GM10266 (cell line): ENCODE measurements around the gene MINDY4.

Experiments
- DNase-seq: peaks from one replicate; pipeline ENCODE4 v3.0.0; 2012; ENCODE audit errors: extremely low spot score
- TF ChIP-seq, protein P1 (sequence below): IDR thresholded peaks from 2 replicates; pipeline ENCODE4 v1.5.1; 2012; ENCODE audit warnings: mild to moderate bottlenecking, low read depth; ENCODE audit not compliant: control insufficient read depth, insufficient read depth; ENCODE audit errors: missing control alignments

MINDY4 gene

DNA sequence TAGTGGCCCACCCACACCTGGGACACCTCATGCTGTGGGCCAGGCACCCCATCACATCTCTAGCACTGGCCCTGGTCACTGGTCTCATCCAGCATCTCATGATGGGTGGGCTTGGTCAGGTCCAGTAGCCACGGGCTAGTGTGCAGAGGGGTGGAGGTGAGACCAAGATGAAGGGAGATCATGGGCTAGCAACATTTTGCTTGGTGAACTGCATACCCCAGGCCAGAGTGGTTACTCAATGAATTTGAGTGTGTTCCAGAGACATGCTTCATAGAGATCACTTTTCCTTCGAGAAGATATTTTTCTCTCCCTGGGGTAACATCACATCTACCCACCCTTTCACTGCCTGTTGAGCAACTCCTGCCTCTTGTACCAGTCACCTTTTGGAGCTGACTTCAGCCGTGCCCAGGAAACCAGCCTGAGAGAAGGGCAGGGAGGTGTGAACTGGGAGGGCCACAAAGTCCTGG is 44.2 kb downstream of the MINDY4 start:
- TF ChIP-seq, protein P1, sequence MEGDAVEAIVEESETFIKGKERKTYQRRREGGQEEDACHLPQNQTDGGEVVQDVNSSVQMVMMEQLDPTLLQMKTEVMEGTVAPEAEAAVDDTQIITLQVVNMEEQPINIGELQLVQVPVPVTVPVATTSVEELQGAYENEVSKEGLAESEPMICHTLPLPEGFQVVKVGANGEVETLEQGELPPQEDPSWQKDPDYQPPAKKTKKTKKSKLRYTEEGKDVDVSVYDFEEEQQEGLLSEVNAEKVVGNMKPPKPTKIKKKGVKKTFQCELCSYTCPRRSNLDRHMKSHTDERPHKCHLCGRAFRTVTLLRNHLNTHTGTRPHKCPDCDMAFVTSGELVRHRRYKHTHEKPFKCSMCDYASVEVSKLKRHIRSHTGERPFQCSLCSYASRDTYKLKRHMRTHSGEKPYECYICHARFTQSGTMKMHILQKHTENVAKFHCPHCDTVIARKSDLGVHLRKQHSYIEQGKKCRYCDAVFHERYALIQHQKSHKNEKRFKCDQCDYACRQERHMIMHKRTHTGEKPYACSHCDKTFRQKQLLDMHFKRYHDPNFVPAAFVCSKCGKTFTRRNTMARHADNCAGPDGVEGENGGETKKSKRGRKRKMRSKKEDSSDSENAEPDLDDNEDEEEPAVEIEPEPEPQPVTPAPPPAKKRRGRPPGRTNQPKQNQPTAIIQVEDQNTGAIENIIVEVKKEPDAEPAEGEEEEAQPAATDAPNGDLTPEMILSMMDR = no peak
- no peak for DNase-seq

DNA sequence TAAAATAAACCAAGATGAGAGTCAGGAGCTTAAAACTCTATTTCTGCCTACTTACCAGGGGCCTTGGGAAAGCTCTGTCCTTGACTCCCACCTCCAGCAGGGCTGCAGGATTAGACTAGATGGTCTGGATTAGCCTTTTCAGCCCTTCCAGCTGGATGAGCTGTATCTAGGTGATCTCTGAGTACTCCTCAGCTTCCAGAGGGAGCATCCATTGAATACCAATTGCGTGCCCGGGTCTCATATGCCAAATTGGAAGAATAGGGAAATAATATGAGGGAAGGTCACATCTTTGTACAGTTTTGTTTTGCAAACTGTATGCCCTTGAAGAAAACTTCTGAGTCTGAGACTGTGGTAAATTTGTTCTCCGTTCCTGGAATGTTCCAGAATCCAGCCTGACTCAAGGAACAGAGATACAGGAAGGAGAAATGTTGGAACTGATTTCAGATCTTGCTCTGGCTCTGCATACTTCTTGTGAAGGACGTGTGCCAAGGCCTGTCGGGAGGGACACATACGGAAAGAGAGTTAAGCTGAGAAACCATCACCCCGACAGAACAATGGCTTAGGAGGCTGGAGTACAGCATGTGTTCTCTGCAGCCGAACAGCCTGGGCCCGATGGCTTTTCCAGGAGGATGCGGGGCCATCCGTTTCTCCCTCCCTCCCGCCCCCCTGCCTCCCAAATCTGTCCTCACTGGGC is 44.9 kb downstream of the MINDY4 start:
- no peak for DNase-seq
- TF ChIP-seq, protein P1 = no peak

DNA sequence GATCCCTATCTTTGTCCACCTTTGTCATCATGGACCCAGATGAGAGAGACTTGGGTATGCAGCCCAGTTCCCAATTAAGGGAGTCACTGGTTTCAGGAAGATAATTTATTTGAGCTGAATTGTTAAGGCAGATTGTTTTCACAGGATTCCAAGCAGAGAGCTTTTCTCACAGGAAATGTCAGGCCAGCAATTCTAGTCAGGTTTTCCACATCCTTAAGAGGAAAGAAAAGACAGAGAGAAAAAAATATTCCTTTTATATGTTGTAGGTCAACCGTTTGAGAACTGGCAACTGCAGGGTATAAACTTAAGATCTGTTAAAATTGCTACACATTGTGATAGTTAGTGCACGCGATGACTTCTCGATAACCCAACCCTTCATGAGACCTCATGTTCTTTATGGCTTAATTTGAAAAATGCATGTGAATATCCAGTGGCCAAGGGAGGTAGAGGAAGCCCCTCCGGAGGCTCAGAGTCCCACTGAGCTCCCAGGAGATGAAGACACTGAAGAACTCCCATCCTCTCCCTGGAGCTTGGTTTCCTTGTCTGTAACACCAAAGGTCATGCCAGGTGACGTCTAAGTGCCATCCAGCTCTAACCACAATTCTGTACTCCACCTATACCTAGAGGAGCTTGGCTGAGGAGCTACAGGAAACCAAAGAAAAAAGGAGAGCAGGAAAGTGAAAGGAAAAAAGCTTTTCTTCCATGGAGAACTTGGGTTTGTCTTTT is 45.6 kb downstream of the MINDY4 start:
- no peak for DNase-seq
- TF ChIP-seq, protein P1 = no peak

DNA sequence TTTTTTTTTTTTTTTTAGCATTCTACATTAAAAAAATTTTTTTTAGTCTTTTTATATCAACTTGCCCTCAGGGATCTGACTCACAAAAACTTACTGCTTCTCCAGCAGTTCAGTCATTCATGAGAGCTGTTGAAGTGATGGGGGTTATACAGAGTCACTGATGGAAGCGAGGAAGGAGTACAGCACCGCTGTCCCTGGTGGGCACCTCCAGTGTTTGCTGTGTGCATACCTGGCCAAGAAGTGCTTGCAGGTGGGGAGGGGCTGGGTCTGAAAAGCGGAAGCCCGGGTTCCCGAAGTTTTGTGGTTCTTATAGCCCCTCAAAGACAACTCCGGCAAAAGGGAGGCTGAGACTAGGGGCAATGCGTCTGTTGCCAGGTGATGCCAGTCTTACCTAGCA is 46.2 kb downstream of the MINDY4 start:
- TF ChIP-seq, protein P1 = no peak
- no peak for DNase-seq

DNA sequence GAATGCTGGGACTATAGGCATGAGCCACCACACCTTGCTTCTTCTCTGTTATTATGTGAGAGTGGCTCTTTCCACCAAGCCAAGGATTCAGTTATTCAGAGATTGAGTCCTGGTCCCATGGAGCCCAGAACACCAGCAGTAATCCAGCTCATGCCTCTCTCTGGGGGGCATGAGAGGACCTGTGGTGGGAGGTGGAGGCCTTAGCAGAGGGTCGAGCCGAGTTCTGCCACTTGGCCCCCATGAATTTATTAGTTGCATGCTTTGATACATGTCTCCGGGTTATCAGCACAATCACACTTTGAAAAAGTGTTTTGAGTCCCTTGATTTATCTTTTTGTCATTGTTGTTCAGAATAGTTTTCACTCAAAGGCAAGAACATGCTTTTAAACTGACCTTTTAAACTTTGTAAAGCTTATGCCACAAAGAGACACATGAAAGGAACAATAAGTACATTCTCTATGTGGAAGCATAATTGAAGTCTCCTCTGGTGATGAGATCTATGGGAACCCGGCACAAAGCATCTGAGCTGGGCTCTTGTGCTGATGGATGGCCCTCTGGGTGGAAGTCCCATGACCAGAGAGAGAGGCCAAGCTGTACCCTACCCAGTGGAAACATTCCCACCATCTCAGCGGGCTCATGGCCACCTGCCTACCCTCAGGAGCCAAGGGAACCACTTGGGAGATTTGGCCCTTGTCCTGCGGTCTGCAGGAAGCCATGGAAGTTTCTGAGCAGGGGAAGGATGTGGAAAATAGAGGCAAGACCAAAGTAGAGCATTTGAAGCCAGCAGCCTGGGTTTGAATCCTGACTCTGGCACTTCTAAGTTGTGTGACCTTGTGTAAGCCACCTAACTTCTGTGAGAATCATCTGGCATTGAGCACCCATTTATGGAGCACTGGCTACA is 53.9 kb downstream of the MINDY4 start:
- no peak for DNase-seq
- TF ChIP-seq, protein P1 = no peak

DNA sequence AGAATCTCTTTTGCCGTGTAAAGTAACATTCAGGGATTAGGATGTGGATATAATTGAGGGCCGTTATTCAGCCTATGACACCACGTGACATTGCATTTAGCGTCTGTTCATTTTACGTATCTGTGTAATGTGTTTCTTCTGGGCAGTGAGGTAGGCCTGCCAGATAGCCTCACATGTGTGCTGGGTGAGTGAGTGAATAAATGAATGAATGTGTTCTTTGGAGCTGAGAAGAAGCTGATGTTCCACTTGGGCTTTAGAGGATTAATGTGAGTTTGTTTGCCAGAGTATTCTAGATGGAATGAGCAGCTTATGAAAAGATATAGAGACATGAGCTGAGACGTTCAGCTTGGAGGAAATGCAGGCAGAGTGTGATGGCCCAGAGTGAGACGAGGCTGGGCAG is 55.0 kb downstream of the MINDY4 start:
- TF ChIP-seq, protein P1 = no peak
- no peak for DNase-seq
